Esophagus muscularis mucosa (tissue), 4 donors: ENCODE data around the gene FILIP1L.

ENCODE experiments used
- CTCF ChIP-seq, 3 experiments: fragments of 200-600 bp in 2 of 3; fragments of 450-650 bp in 1 of 3; sonication (generic) in 2 of 3; IDR thresholded peaks; one replicate each; pipeline ENCODE4 v1.5.1; 2017 to 2019; ENCODE audit warnings: antibody characterized with exemption in 3 of 3, mild to moderate bottlenecking in 2 of 3, moderate library complexity in 1 of 3
- EP300 ChIP-seq: sonication (generic); formaldehyde crosslinking; IDR thresholded peaks from one replicate; pipeline ENCODE4 v1.6.1; 2017; ENCODE audit warnings: antibody characterized with exemption
- POLR2A ChIP-seq: fragments of 450-650 bp; IDR thresholded peaks from one replicate; pipeline ENCODE4 v1.6.1; 2017; ENCODE audit warnings: antibody characterized with exemption, moderate library complexity, mild to moderate bottlenecking, low read depth
- POLR2AphosphoS5 ChIP-seq, 2 donors: sonication (generic); formaldehyde crosslinking; IDR thresholded peaks; one replicate each; pipeline ENCODE4 v1.6.1; 2017; ENCODE audit warnings: antibody characterized with exemption in 2 of 2

GRCh38 chr3:100154171-100154570 lies 39.9 kb upstream of the FILIP1L start:
- TF ChIP-seq CTCF (IDR thresholded peaks at IDR 0.05) (no peak), POLR2A (no peak), POLR2AphosphoS5 (IDR thresholded peaks at IDR 0.05) (no peak), EP300 (no peak)
